ENCODE results near the gene RIC1. TPM values are rescaled to one million over a fixed set of nuclear protein-coding genes. Genes with fewer than 3 reads are reported as not detected.

RIC1 gene
- total RNA-seq, 2 donors from 2014 or later = 12.2 to 18.1 TPM

DNA sequence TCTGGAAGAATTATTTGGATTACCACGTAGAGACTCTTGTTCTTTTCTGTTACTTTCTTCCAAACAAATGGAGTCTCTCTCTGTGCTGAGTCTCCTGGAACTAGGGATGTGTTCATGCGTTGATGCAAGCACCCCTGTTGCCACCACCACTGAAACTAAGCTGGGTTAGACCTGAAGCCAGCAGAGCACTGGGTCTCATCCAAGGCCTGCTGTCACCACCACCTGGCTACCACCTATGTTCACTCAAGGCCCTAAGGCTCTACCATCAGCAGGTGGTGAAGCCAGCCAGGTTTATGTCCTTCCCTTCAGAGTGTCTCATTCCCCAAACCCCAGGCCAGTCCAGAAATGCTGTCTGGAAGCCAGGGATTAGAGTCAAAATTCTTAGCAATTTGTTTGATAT is 13.3 kb downstream of the RIC1 start:
- H3K4me3 ChIP-seq = no peak overlapping the region
- H3K36me3 ChIP-seq = no peaks in the 10 kb centered on the region
- no peak for DNase-seq (ENCODE audit: low spot score)
- H3K27ac ChIP-seq = no peak overlapping the region
- TF ChIP-seq, protein P1, sequence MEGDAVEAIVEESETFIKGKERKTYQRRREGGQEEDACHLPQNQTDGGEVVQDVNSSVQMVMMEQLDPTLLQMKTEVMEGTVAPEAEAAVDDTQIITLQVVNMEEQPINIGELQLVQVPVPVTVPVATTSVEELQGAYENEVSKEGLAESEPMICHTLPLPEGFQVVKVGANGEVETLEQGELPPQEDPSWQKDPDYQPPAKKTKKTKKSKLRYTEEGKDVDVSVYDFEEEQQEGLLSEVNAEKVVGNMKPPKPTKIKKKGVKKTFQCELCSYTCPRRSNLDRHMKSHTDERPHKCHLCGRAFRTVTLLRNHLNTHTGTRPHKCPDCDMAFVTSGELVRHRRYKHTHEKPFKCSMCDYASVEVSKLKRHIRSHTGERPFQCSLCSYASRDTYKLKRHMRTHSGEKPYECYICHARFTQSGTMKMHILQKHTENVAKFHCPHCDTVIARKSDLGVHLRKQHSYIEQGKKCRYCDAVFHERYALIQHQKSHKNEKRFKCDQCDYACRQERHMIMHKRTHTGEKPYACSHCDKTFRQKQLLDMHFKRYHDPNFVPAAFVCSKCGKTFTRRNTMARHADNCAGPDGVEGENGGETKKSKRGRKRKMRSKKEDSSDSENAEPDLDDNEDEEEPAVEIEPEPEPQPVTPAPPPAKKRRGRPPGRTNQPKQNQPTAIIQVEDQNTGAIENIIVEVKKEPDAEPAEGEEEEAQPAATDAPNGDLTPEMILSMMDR (IDR thresholded peaks at IDR 0.05) = no peak
- no peaks in the 10 kb centered on the region for H3K27me3 ChIP-seq
- no peaks in the 10 kb centered on the region for H3K4me1 ChIP-seq
- H3K9me3 ChIP-seq = peaks cover 0 to 22% of the 10 kb centered on the region in 2 donors

DNA sequence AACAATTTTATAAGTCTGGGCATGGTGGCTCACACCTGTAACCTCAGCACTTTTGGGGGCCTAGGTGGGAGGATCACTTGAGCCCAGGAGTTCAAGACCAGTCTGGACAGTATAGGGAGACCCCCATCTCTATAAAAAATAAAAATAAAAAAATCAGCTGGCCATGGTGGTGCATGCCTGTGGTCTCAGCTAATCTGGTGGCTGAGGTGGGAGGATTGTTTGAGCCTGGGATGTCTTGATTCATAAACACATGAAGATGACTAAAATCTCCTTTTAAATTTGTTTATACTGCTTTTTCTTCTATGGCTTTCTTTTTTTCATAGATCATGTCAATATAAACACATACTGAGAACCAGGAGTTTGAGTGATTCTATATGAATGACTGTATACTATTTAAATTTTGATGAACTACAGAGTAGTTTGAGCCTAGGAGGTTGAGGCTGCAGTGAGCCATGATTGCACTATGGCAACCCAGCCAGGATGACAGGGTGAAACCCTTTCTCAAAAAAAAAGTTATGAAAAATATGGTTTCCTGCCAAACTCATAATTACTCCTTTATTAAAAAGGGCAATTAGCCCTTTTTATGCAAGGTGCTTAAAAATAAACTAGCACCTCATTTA is 14.2 kb downstream of the RIC1 start:
- no peak overlapping the region for H3K27ac ChIP-seq
- peaks cover 0 to 20% of the 10 kb centered on the region in 2 donors for H3K9me3 ChIP-seq
- TF ChIP-seq, protein P1 (IDR thresholded peaks at IDR 0.05) = no peak
- H3K36me3 ChIP-seq = no peaks in the 10 kb centered on the region
- H3K4me1 ChIP-seq = no peaks in the 10 kb centered on the region
- H3K27me3 ChIP-seq = no peaks in the 10 kb centered on the region
- no peak for DNase-seq (ENCODE audit: low spot score)
- H3K4me3 ChIP-seq = no peak overlapping the region

DNA sequence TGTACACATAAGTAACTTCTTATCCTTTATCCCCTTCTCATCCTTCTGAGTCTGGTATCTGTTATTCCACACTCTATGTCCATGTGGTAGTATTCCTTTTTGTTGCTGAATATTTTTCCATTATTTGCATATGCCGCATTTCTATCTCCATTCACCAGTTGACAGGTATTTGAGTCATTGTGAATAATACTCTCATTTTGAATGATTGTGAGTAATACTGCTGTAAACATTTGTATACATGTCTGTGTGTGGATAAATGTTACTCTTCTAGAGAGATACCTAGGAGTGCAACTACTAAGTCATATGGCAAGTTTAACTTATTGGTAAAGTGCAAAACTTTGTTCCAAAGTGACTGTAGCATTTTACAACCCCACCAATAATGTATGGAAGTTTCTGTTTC is 15.6 kb downstream of the RIC1 start:
- no peaks in the 10 kb centered on the region for H3K27me3 ChIP-seq
- H3K4me1 ChIP-seq = no peaks in the 10 kb centered on the region
- peaks cover 0 to 30% of the 10 kb centered on the region in 2 donors for H3K9me3 ChIP-seq
- no peak overlapping the region for H3K4me3 ChIP-seq
- H3K27ac ChIP-seq = no peak overlapping the region
- TF ChIP-seq, protein P1 (IDR thresholded peaks at IDR 0.05) = no peak
- no peak for DNase-seq (ENCODE audit: low spot score)
- H3K36me3 ChIP-seq = no peaks in the 10 kb centered on the region

DNA sequence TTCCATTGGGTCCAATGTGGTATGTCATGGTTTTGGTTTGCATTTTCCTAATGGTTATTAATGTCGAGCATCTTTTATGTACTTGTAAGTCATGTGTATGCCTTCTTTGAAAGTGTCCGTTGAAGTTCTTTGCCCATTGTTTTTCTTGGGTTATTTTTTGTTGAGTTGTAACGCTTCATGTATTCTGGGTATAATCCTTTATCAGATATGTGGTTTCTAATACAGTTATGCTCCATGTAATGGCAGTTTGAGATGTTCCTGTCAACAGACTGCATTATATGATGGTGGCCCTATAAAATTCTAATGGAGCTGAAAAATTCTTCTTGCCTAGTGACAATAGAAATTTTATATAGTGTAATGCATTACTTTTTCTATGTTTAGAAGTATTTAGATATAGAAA is 17.2 kb downstream of the RIC1 start:
- H3K4me3 ChIP-seq = no peak overlapping the region
- no peaks in the 10 kb centered on the region for H3K36me3 ChIP-seq
- H3K9me3 ChIP-seq = peaks cover 0 to 22% of the 10 kb centered on the region in 2 donors
- H3K4me1 ChIP-seq = no peaks in the 10 kb centered on the region
- DNase-seq (ENCODE audit: low spot score) = no peak
- H3K27ac ChIP-seq = no peak overlapping the region
- TF ChIP-seq, protein P1 (IDR thresholded peaks at IDR 0.05) = no peak
- no peaks in the 10 kb centered on the region for H3K27me3 ChIP-seq

DNA sequence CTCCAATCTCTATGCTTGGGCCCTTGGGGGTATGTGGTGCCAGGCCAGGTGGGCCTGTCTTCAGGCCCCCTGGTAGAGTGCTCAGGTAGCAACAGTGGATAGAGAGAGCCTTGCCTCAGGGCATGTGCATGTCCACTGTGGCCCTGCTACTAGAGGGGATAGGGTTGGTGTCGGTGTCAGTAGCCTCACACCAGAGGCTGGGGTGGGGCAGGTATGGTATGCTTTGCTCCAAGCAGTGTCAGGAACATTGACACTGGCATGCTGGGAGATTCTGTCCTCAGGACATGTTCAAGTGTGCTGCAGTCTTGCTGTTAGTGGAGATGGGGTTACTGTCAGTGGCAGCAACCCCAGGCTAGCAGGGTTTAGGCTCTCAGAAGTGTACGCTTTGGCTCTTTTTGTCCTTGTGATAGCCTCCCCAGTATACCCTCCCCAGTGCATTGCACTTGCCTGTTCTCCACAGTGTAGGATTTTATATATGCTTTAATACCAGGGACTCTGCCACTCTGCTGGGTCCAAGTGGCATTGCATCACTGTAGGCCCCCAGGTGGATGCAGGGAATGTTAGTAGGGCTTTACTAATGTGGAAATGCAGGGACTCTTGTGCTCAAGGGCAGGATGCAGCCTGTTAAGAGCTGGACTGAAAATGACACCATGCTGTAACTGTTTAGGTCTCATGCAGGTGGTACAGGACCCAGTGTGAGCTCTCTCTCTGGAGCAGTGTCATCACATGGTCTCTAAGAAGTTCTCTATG is 21.6 kb downstream of the RIC1 start:
- Histone ChIP-seq H3K27me3 (no peaks in the 10 kb centered on the region), H3K9me3 (peaks cover 7 to 48% of the 10 kb centered on the region in 2 donors), H3K4me1 (no peaks in the 10 kb centered on the region), H3K27ac (no peak overlapping the region), H3K4me3 (no peak overlapping the region), H3K36me3 (no peaks in the 10 kb centered on the region)
- TF ChIP-seq, protein P1 (IDR thresholded peaks at IDR 0.05) = no peak
- DNase-seq (ENCODE audit: low spot score) = no peak

Measured in right atrium auricular region (tissue), 2 donors.